Stimulated activated CD4-positive, alpha-beta T cell treated with anti-CD3 and anti-CD28 coated beads, TNF-alpha, amount 100 ng/mL, for 1 hour (primary cell): ENCODE measurements around the gene SCIN.

Experiments used
- DNase-seq, 3 donors: peaks; one replicate each; pipeline ENCODE4 v3.0.0-alpha.2; 2020; ENCODE audit warnings: low read depth in 3 of 3, low spot score in 1 of 3

The SCIN gene

GRCh38 chr7:12567015-12567414, 3.5 kb upstream of the SCIN start:
- DNase-seq, result no peak

- no peak for DNase-seq
Observed at GRCh38 chr7:12569673-12570072, 847 bp upstream of the SCIN start.

DNA sequence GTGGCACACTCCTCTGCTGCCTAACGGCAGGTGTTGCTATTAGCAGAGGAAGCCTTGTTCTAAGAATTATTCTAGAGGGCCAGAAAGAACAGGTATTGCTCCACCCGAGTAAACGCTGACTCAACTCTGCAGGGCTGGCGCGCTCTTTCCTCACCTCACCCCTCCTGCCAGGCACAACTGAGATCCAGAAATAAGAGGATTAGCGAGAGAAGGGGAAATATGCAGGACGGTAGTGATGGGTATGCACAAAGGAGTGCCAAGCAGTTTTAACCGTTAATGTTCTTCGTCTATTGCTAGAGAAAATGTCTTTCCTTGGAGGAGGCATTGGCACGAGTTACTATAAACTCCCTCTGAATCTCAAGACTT, 369 bp upstream of the SCIN start:
- no peak for DNase-seq

GRCh38 chr7:12571691-12572090, 1.2 kb downstream of the SCIN start:
- no peak for DNase-seq

- DNase-seq, result no peak
Observed at GRCh38 chr7:12572941-12573575, 2.5 kb downstream of the SCIN start.

DNA sequence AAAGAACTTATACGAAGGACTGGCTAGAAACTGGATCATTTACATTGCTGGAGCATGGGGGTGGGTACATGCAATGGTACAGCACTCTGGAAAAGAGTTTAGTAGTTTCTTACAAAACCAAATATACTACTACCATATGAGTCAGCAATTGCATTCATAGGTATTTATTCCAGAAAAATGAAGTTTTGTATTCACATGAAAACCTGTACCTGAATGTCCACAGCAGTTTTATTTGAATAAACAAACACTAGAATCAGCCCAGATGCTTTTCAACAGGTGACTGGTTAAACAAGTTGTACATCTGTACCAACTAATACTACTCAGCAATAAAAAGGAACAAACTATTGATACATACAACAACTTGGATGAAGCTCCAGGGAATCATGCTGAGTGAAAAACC, 3.4 kb downstream of the SCIN start:
- no peak for DNase-seq

DNA sequence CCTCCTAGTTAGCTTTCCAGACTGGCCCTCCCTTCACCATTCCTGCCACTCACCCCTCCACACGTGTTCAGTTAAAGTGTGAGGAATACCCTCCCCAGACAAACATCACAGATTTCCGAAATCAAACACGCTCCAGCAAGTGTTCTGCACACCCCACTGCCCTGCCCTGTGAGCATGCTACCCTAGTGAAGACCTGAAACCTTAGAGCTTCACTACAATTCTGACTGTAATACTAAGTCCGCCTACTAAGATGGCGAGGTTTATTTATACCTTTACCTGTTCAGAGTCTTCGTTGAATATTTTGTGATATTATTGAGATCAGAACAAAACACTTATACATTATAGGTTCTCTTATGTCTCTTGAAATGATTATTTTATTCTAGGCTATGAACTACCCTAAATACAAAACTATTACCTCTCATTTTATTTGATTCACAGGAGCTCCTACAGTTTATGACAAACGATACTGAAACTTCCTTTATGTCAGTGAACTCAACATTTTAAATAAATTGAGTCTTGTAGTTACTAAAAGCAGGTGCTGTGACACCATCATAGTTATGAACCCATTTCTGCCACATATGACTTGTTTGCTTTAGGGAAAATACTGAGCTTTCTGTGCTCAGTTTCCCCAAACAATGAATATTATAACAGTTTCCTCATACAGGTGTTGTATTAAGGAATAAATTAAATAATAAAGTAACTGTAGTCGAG, 8.6 kb downstream of the SCIN start:
- DNase-seq, result no peak

DNA sequence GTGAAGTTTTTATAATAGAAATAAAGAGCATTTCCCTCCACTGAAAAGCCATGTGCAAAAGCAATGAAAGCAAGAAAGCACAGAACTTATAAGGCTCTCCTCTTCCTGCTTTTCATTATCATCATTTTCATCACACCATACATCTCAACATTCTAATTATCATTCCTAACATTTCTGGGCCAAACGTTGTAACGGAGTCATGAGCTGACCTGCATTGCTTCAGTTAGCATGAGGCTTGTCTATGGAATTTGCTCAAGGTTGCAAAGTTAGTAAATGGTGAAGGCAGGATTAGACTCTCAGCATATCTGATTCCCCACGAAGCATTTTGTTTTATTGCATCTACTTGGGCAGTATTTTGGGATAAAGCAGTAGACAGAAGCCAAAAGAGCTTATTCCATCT, 11.4 kb downstream of the SCIN start:
- no peak for DNase-seq

DNA sequence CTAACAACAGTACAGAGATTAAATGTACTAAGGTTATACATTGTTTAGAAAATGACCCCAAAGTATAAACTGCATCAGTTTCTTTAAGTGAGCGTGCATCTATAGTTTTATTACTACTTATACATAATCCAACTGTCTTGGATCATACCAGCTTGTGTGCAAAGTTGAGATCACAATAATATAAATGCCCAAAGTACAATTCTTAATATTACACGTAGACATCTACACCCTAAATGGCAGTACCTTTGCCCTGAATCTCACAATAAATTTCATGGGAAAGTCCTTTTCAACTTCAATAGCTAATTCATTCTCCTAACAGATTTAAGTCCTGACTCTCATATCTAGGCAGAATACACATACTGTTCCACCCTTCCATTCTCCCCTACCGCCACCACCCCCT, 11.8 kb downstream of the SCIN start:
- DNase-seq, result no peak

DNA sequence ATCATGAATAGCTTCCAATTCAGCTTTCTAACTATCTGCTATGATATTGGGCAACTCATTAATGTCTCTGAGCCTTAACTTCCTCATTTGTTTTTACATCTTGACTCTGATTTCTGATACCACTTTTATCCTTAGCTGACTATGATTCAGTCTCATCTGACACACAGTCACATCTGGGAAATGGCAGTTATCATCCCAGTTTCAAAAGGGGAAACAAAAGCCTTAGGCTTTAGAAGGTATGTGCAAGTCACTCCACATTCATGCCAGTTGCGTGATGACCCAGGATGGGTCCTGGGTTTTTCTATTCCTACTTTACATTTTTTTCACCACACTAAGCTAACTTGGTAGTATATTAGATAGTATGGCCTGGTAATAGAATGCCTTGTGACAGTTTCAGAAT, 12.7 kb downstream of the SCIN start:
- no peak for DNase-seq

DNA sequence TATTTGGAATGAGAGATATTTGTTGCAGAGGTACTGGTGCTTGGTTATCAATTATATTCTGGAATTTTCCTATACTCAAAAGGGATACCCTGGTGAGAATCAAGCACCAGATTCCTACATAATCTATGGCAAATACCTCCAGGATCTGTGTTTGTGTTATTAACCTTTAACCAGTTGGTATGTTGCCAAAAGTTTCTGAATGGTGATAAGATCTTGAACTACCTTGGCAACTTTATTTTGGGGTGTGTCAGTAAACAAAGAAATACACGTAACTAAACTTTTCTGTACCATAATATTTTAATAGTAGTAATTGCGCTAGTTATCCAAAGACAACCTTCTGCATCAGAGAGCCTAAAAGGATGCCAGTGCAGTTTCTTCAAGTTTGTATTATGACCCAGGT, 13.4 kb downstream of the SCIN start:
- no peak for DNase-seq

DNA sequence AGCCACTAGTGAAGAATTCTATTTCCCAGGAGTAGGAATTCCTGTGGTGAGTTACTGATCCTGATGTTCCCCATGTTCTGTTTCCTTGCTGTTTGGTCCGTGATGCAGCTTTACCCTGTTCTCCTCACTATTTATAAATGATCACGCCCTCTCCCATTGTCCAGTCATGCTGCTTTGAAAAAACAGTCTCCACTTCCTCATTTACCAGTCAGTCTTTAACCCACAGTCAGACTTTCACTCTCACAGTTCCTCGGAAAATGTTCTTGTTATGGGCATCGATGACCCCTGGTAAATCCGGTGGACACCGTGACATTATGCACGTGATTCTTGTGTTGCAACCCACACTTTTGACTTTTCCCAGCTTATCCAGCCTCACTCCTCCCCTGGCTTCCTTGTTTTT, 14.4 kb downstream of the SCIN start:
- DNase-seq, result no peak

GRCh38 chr7:12586271-12586670, 15.8 kb downstream of the SCIN start:
- DNase-seq, result no peak

DNA sequence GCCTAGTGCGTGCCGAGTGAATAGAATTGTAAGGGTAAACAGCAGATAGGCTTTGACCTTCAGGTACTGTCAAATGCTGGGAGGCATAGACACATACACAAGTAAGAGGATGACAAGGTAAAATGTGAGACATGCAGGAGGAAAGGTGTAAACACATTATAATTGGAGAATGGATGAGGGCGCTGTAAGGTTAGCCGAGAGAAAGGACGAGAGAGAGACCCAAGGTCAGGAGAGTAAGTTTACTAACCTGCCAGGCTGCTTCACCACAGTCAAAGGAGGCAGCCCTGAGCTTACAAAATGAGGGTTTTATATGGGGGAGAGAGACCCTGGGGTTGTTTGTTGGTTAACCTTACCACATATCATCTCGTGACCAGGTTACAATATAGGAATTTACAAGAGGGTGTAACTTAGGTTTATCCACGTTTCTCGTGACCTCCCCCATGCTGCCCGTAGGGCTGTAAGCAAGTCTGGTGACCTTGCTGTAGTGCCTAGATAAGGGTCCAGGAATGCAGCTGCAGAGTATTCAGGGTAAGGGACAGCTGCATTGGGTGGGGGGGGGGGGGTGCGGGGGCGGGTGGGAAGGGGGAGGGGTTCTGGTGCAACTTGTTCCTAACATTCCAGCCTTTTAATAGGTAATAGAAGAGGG, 17.9 kb downstream of the SCIN start:
- no peak for DNase-seq

GRCh38 chr7:12590559-12590958, 20.0 kb downstream of the SCIN start:
- no peak for DNase-seq

GRCh38 chr7:12594122-12594897, 23.8 kb downstream of the SCIN start:
- DNase-seq, result no peak

DNA sequence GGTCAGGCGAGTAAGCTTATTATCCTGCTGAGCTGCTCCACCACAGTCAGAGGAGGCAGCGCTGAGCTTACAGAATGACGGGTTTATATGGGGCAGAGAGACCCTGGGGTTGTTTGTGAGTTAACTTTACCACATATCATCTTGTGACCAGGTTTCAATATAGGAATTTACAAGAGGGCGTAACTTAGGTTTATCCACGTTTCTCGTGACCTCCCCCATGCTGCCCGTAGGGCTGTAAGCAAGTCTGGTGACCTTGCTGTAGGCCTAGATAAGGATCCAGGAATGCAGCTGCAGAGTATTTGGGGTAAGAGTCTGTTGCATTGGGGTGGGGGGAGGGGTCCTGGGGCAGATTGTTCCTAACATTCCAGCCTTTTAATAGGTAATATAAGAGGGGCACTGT, 24.6 kb downstream of the SCIN start:
- DNase-seq, result no peak

- no peak for DNase-seq
Observed at GRCh38 chr7:12596225-12596790, 25.8 kb downstream of the SCIN start.

DNA sequence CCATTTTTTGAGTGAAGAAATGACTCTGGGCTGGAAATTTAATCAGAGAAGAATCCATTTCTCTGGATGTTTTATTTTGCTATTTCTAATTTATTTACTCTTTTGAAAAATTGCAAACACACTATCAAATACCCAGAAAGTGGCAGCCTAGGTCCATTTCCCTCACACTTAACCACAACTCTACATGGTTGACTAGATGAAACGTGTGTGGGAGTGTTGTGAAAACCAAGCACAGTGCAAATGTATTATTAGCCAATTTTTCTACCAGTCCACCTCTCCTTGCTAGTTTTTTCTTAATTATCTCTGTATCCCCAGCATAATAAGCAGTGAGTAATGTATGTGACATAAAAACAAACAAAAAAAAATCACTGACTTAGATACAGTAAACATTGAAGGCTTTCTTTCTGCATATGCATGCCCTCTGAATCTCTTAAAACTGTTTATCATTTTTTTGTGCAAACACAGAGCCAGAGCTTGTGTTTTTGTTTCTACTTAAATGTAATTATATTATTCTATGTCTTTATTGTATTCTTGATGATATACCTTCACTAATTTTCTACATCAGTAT, 30.9 kb downstream of the SCIN start:
- DNase-seq, result no peak

DNA sequence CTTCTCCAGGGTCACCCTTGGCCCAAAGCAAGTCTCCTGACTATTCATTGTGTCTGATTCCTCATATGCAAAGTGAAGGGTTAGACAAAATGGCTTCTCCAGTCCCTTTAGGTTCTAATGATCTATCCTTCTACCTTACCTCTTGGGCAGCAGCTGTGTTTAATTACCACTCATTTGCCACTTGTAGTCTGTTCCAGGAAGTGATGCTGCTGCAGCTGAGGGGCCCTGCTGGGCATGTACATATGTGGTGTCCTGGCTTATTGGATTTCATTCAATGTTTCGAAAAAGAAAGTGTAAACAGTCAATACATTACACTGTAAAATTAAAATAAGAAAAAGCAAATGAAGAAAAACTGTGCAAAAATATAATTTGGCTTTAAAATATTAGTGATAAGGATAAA, 36.6 kb downstream of the SCIN start:
- DNase-seq, result no peak

DNA sequence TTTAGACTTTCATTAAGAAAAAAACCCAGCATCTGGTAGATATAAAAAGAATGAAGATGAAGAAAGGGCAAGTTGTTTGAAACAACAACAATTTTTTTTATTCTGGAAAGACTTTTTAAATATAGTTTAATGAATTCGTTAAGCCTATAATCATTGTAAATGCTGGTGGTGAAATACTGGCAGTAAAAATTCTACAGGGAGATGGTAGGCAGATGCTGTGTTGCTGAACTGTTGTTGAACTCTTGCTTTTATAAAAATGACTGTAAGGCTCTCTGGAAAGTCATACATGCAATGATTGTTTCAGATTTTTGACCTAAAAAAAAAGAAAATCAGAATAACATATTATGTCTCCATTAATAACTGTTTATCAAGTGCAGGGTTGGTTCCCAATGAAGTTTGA, 39.0 kb downstream of the SCIN start:
- DNase-seq, result no peak
